HL-60 (cell line): ENCODE results near the gene TRMU.

Experiments used
- CTCF ChIP-seq: IDR thresholded peaks from one replicate; pipeline ENCODE4 v1.5.1; 2011; ENCODE audit warnings: low read length, control low read depth, inconsistent platforms; ENCODE audit not compliant: insufficient read depth
- POLR2AphosphoS5 ChIP-seq: IDR thresholded peaks from 2 replicates; pipeline ENCODE4 v1.6.1; 2012; ENCODE audit warnings: low read depth

- TF ChIP-seq CTCF (no peak), POLR2AphosphoS5 (no peak)
Measured at GRCh38 chr22:46290843-46291785, 44.4 kb upstream of the TRMU start.
